HG03460 (cell line): ENCODE data around the gene OR52B6.
"Not testable (repeated sequence)": the region's sequence is repeated elsewhere in the genome, so short reads cannot be mapped to it uniquely, and the experiment has no call there.

ENCODE experiments used
- ATAC-seq: cut with Tn5 transposase; IDR thresholded peaks from one replicate; pipeline ENCODE4 v1.9.1; 2021; ENCODE audit not compliant: unreplicated experiment

The OR52B6 gene

DNA sequence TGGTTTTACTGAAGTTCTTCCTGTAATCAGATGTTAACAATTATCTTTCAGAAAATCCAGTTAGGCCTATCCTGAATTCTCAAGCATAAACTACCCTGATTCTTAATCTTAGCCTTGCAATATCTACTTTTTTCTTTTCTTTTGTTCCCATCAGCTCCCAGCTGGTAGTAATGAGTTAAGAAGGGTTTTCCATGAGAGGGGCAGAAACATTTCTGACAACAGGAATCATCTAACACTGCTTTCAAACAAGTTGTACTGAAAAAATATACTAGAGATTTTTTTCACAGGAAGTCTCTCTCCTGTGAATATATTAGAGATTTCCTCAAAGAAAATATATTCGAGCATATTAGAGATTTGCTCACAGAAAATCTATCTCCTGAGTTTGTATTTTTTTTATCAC is 12.5 kb downstream of the OR52B6 start:
- no peak for ATAC-seq

DNA sequence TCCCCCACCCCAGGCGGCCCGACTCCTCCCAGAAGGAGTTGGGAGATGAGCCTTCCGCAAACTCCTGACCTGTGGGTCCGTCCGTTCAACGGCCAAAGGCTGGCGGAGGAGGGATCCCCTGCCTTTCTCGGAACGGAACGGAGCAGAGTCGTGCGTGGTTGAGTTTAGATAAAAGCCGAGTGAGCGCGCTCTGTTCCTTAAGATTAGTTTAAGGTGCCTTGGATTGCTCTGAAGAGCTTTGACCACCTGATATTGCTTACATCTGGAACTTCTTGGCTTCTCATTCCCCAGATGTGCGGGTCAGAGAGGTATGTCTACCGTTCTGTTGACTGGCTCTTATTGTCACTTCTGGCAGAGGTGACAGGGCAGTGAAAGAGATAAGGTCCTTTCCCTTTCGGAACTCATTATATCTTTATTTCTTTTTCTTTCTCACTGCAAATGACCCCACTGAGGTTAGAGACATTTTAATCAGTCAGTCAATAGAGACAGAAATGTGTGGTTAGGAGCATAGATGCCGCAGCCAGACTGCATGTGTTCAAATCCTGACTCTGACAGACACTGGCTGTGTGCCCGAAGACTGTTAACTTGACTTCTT is 16.0 kb downstream of the OR52B6 start, which contains the start of gene TRIM6:
TRIM6 (plus strand) TSS at position 31 of the 595 bp plus-strand sequence; CDS start at position 292, 261 bp downstream.
- peak; percentile 36 for ATAC-seq

DNA sequence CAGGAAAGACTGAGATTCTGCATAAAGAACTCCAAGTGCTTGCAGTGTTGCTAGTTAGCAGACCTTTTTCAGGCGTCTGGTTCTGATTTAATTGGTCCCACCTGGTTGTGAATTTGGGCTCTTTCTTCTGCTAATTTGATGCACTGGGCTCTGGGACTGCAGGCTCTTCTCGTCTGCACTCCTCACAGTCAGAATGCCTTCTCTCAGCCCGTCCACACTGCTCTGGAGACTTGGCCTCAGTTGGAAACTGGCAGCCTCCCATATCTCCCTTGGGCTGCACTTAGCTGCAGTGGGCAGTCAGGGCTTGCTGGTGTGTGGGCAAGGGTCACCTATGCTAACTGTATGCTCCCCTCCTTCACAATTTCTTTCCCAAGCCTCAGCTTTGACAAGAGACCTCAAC is 17.3 kb downstream of the OR52B6 start:
- ATAC-seq: no peak

DNA sequence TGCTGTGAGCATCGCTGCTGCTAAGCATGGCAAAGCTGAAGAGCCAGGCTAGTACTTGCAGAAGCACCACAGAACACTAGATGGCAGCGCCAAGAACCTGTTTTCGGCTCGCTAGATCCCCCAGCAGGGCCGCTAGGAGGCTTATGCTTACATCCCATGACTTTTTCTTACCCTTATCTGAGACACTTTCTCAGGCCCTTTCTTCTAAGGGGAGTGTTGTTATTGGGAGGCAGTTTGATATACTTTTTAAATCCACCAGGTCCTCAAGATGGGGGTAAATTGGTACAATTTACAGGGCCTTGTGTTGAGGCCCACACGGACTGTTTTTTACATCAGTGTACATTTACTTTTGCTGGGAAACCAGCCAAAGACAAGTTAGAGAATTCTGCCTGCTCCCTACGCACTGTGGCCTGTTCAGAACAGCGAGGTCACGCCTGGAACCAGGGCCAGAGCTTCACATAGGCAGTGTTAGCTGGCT is 19.7 kb downstream of the OR52B6 start:
- peak; percentile 71 for ATAC-seq

DNA sequence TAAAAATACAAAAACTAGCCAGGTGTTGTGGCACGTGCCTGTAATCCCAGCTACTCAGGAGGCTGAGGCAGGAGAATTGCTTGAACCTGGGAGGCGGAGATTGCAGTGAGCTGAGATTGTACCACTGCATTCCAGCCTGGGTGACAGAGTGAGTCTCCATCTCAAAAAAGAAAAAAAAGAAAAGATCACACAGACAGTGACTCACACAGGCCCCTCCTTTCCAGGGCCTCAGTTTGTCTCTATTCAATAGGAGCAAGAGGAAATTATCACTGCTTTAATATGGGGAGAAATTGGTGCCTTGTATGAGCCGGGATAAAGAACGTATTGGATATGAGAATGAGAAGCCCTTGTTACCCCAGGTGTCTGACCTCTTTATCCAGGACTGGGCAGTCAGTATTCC is 22.1 kb downstream of the OR52B6 start:
- not testable (repeated sequence) for ATAC-seq

DNA sequence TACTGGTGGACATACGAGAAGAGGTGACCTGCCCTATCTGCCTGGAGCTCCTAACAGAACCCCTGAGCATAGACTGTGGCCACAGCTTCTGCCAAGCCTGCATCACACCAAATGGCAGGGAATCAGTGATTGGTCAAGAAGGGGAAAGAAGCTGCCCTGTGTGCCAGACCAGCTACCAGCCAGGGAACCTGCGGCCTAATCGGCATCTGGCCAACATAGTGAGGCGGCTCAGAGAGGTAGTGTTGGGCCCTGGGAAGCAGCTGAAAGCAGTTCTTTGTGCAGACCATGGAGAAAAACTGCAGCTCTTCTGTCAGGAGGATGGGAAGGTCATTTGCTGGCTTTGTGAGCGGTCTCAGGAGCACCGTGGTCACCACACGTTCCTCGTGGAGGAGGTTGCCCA is 22.6 kb downstream of the OR52B6 start:
- no peak for ATAC-seq

DNA sequence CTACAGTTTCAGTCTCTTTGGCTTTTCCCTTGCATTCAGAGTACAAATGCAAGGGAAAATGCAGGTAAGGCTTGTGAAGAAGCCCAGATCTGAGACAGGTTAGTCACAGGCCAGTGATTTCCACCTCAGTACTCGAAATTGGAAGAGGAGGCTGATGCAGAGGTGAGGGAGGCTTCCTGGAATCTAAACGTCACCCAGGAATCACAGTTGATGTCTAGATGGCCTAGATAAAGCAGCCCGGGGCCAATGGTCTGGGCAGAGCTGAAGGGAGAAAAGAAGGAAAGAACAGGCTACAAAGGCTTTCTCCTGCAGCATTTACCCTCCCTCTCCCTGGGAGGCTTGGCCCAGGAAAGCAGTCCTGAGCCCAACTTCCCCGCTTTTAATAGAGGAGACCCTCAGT is 24.2 kb downstream of the OR52B6 start:
- ATAC-seq: no peak

DNA sequence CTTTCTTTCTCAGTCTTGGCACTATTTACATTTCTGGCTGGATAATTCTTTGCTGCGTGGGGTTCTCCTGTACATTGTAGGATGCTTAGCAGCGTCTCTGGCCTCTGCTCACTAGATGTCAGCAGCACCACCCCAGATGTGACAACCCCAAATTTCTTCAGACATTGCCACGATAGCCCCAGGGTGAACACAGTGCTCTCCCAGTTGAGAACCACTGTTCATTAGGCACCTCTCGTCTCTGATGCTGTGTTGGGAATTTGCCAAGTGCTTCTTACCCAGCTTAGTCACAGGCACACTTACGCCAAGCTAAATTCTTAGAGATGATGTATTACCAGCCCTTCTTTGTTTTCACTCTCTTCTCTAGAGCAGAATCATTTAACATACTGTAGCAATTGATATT is 25.2 kb downstream of the OR52B6 start:
- ATAC-seq: no peak

DNA sequence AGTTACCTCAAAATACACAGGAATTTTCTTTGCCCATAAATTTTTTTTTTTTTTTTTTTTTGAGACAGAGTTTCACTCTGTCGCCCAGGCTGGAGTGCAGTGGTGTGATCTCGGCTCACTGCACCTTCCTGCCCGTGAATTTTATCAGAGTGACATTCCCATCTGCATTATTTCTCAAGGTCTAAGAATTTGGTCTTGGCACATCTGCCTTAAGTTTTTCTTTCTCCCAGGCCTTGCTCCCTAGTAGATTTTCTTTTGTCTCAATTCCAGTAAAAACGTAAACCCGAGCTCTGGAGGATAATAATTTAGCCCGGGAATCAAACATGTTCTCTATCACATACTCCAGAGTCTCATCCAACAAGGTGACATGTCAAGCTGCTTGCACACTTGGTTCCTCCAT is 28.1 kb downstream of the OR52B6 start:
- ATAC-seq: no peak

DNA sequence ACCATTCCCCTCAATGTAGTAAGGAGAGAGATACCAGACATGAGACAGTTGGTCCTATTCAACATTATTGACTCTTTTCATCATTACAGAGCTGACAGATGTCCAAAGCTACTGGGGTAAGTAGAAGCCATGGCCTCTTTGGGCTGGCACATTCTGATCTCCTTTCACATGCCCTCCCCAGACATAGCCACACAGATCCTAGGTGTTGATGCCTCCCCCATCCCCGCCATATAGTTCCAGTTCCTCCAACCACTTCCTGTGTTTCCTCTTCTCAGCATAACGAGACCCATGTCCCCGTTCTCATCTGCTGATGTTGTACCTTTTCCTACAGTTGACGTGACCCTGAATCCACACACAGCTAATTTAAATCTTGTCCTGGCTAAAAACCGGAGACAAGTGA is 29.8 kb downstream of the OR52B6 start:
- no peak for ATAC-seq

DNA sequence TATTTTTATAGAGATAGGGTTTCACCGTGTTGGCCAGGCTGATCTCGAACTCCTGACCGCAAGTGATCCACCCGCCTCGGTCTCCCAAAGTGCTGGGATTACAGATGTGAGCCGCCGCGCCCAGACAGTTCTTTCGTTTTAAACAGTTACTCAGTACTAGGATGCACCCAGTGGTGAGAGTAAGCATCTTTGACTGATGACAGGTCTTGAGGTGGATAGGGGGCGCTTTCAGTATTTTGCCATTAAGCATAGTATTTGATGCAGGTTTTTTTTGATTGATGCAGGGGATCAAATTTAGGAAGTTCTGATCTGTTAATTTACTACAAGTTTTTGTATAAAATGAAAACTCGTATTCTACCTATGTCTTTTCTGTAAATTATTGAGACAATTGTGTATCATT is 30.9 kb downstream of the OR52B6 start:
- no peak for ATAC-seq

DNA sequence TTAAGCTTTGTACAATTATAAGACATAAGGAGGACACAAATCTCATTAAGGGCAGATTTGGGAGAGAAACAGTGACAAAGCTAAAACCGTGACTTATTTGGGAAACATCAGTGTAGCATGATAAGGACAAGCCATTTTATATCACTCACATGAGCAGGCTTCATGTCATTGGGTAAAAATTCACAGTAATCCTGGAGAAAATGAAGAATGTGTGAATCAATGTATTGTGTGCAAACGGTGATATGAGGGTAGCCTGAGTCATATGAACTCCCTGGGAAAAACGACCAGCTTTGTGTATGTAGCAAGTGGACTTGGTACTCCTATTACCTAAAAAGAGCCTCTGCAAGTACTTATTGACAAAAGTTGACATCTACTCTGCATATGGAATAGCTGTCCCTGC is 38.1 kb downstream of the OR52B6 start:
- no peak for ATAC-seq

DNA sequence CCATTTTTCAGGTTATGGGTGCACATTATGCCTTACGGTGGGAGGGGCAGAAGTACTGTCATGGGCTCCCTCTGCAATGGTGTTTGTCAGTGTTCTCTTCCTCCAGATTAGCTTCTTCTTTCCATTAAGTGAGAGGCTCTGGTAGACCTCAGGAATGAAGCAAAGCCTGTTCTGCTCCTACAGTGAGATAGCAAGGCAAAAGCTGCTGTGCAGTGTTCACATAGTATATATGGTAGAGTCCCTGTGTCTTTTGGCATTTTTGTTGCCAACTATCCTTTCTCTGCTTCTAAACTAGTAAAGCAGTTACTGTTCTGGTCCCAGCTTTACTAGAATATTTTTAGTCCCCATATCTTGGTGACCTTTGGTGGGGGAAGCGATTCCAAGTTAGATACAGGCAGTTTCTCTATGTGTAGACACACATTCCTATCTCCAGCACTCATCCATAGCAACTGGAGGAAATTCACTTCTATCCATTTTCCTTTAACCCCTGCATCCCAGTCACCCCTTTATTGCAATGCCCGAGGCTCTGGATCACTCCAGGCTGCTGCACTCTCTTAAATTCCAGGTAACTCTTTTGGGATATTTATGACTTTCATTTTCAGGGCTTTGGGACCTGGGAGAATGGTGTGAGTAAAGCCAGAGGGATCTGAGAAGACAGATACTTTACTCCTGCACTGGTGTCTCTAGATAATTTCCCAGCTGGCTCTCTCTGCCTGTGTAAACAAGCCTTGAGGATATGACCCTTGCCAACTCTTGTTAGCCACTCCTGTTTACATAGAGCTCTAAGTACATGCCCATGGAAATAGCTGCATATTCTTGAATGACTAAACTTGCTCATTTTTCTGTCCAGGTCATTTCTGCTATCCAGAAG is 40.2 kb downstream of the OR52B6 start:
- no peak for ATAC-seq

DNA sequence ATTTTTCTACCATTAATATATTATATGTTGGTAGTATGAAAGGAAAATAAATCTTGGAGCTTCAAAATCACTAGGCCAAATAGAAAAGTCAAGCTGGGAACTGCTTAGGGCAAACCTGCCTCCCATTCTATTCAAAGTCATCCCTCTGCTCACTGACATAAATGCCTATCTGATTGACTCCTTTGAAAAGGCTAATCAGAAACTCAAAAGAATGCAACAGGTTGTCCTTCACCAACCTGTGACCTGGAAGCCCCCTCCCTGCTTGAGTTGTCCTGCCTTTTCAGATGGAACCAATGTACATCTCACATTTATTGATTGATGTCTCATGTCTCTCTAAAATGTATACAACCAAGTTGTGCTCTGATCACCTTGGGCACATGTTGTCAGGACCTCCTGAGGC is 40.9 kb downstream of the OR52B6 start:
- ATAC-seq: no peak

DNA sequence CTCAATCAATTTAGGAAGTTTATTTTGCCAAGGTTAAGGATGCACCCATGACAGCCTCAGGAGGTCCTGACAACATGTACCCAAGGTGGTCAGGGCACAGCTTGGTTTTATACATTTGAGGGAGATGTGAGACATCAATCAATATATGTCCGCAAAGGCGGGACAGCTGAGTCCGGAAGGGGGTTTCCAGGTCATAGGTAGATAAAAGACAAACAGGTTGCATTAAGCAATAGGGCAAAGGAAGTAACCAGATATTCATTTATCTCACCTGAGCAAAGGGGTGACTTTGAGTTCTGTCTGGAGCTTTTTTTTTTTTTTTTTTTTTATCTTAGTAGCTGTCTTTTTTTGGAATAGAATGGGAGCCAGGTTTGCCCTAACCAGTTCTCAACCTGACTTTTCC is 42.1 kb downstream of the OR52B6 start:
- ATAC-seq: no peak

DNA sequence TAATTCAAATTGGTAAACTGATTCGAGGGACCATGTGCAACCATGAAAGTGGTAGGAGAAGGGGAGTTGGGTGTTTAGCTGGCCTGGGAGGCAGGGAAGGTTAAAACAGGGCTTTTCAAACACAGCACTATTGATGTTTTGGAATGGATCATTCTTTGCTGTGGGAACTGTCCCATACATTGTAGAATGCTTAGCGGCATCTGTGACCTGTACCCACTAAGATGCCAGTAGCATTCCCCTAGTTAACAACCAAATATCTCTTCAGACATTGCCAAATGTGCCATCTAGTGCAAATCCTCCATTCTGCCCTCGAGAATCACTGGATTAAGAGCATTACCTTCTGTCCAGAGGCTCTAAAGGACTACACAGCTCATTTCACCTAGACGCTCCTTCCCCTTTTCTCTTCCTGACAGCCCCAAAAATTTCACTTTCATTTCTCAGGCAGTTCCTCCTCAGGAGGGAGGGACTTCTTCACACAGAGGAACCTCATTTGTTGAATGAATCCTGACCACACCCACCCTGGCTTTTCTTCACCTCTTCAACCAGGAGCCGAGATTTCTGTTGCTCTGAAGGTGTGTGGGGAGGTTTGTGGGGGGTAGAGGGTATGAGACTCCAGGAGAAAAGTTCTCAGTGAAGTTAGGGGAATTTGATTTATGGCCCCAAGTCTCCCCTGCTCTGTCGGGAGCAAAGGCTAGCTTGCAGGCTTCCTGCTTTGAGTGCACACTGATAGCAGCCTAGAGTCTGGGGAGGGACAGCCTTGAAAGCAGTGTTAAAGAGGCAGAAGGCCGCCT is 44.0 kb downstream of the OR52B6 start, which contains the start of gene TRIM34:
TRIM34 (plus strand) TSS at position 513 of the 791 bp plus-strand sequence. CDS start 7,331 bp downstream, outside the sequence.
- peak; percentile 97 for ATAC-seq

DNA sequence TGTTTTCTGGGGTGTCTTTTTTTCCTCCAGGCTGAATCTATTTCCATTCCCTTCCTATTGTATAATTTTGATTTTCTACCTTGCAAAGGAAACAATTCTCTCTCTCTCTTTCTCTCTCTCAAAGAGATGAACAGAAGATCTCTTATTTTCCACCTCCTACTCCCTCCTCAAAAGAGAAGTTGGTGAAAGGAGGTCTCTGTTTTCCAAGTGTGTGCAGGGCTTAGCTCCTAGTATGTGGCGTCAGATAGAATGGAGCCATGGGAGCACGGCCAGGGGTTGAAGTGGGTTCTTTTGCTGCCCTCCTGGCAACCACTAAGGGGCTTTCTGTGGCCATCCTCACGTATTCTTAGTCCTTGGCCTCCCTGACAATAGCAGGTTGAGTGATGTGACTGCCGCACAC is 44.6 kb downstream of the OR52B6 start:
- ATAC-seq: no peak

DNA sequence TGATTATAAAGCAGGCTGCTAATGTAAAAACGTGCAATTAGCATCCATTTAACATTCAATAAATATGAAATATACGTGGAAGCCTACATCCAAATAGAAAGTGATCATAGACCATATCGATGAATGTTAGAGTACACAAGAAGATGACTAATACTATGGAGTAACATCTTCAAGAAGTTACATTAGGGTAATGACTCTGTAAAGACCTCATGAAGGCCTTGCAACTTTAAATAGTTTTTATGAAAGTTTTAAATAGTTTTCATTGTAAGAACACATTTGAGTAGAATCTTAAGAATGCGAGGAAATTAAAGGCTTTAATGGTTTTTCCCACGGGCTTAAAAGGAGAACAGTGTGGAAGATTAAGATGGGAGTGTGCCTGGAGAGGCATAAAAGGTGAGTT is 45.5 kb downstream of the OR52B6 start:
- ATAC-seq: no peak

DNA sequence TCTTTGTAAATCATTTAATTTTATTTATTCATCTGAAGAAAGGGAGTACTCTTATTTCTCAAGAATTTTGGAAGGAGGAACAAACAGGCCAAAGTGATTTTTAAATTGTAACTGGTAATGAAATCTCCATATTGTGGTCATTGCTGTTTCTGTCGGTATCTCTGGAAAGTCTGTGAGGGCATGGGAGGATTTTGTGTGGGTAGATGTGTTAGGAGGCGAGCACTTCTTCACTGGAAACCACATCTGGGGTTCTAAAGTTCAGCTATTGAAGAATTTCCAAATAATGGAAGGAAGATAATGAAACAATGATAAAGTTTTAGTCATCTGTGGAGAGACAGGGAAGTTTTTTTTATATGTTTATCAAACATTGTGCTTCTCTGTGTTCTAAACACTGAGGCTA is 50.7 kb downstream of the OR52B6 start:
- no peak for ATAC-seq
